GM19328 (cell line): ENCODE results near the gene DIO2.

Experiments used
- ATAC-seq: cut with Tn5 transposase; IDR thresholded peaks from one replicate; pipeline ENCODE4 v1.9.1; 2021; ENCODE audit warnings: mild to moderate bottlenecking, moderate library complexity; ENCODE audit not compliant: unreplicated experiment

Gene DIO2

DNA sequence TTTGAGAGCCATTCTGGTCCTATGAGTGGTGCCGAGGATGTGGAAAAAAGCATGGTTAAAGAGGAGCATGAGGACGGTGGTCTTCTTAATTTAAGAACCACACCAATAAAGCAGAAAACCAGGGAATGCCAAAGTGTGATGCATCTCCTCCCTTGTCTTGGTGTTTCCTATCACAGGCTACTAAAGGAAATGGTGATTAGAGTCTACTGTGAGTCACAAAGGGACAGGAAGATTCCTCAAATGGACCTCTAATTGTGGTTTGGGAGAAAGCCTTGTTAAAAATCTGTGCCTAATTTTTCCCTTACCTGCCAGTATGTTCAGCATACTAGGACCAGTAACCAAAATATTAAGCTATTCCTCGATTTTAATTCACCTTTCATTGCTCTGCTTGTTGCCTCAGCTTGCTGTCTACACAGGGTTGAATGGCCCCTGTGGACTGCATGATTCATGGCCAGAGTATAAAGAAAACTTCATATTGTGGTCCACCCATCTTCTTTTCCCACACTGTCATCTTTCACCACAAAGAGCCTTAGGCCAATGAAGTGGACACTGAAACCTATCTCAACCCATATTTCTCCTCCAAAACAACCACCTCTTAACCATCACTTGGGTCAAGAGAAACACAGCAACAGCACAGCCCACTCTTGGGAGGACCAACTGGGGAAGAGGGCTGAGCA is 38.8 kb downstream of the DIO2 start:
- ATAC-seq = no peak

DNA sequence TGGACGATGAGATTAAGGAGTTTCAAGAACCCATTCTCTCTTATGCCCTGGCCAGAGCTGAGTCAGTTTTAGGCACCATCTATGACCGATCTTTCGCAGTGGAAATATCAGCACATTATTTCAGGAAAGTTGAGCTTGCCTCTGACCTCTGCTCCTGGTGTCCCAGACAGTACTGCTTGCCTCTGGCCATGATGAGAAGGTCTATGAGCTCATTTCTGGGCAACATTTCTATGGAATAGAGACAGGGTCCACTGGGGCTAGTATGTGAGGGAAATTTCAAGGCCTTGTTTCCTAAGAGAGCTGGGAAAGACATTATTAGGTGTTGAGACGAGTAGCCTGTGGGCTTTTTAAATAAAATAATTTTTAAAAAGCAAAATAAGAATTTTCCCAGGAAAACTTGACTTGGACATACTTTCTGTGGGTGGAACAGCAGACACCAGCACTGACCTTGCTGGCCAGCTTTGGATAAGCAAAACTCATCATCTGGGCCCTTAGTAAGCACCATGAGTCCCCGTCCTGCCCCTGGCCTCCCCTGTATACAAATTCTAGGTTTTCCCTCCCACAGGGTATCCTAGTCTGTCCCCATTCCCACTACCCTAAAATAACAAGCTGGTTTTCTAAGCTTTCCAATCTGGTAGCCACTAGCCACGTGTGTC is 43.4 kb downstream of the DIO2 start:
- no peak for ATAC-seq

DNA sequence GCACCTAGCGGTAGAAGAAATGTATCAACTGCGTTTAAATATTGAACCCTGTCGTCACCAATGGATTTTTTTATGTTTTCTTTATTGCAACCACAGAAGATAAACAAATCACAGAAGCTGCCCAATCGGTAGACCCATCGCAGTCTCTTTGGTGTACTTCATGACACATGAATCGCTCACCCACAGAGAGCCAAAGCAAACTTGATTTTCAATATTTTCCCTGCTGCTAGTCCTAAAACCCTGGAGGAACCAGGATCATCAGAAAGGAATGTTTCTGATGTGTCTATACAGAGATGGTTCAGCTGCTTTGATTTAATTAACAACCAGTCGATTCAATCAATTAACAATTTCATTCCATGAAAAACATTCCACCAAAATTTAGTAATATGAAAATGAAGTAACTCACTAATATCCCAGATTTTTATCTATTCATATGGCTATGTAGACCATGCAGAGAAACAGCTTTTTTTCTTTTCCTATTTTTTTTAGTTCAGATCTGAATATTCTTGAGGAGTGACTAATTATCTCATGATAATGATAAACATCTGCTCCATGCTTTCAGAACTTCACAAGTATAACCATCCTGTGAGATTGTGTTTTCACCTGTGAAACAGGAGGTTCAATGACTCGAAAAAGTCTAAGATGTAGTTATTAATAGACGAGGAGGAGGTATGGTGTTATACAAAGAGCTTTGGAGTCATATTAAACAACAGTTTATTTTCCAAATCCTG is 46.1 kb downstream of the DIO2 start:
- ATAC-seq = no peak

GRCh38 chr14:80152763-80153162 is 58.5 kb downstream of the DIO2 start:
- ATAC-seq = no peak

GRCh38 chr14:80152166-80152565 is 59.1 kb downstream of the DIO2 start:
- no peak for ATAC-seq

DNA sequence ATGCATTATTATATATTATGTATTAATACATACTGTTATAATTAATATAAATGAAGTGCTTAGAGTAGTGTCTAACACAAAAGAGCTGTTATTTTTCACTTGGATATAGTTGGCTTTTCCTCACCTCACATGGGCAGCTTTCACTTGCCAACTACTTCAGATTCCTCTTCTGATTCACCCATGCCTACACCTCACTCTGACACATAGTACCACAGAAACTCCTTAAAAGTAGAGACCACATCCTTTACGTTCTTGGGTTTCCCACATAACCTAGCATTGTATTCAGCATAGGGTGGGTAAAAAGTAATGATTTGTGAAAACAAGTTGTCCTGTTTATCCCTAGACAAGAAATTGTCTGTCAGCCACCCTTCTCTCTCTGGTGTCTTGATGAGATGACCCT is 61.0 kb downstream of the DIO2 start:
- no peak for ATAC-seq
